Brain pericyte (primary cell): ENCODE results near the gene GARRE1.
"Not testable (repeated sequence)": the region's sequence is repeated elsewhere in the genome, so short reads cannot be mapped to it uniquely, and the experiment has no call there.

ENCODE experiments used
- DNase-seq: peaks from one replicate; pipeline ENCODE4 v3.0.0-alpha.2; 2012; ENCODE audit warnings: low read depth, low spot score

The GARRE1 gene

DNA sequence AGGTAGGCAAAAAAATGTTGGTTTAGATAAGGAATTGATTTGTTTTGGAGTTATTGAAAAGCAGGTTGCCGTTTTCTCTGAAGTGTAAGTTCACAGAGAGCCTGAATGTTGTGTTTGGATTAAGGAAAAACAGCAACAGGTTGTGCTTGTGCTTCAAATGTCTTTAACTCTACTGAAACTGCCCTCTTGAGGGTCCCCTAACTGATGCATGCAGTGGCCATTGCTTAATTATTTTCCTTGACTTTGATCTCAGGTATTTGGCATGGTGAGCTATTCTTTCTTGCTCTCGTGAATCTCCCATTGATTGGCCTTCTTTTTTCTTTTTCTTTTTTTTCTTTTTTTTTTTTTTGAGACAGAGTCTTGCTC, 3.2 kb downstream of the GARRE1 start:
- DNase-seq: no peak

DNA sequence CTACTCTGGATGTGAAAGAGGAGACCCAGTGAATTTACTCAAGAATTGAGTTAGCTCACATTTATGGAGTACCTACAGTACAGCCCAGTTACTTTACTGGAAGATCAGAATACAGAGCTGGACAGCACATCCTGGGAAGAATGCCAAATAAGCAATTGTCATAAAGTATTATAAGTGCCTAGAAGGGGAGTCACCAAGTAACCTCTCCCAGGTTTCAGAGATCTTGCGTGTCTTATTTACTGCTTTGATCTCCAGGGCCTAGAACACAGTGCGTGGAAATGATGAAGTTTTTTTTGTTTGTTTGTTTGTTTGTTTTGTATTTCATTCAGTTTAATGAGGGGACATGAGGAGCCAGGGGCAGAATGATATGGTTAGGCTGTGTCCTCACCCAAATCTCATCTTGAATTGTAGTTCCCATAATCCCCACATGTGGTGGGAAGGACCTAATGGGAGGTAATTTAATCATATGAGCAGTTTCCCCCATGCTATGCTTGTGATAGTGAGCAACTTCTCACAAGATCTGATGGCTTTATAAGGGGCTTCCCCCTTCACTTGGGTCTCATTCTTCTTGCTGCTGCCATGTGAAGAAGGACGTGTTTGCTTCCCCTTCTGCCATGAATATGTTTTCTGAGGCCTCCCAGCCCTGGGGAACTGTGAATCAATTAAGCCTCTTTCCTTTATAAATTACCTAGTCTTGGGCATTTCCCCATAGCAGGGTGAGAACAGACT, 5.2 kb downstream of the GARRE1 start:
- DNase-seq: no peak

DNA sequence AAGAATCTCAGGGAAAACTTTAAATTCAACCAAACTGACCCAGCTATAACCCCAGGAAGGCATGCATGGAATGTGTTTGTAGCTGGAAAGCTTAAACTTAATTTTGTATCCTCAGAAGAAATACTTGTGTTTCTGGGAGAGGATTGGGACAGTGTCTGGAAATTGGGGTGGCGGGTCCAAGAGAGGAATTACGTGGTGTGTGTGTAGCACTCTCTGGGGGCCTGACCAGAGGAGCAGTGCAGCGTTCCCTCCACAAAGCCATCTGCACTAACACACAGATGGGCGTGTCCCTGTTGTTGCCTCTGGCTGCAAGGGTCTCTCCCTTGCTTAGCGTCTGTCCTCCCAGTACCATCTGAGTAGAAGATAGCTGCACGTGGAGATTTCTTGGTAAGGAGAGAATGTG, 6.4 kb downstream of the GARRE1 start:
- no peak for DNase-seq

DNA sequence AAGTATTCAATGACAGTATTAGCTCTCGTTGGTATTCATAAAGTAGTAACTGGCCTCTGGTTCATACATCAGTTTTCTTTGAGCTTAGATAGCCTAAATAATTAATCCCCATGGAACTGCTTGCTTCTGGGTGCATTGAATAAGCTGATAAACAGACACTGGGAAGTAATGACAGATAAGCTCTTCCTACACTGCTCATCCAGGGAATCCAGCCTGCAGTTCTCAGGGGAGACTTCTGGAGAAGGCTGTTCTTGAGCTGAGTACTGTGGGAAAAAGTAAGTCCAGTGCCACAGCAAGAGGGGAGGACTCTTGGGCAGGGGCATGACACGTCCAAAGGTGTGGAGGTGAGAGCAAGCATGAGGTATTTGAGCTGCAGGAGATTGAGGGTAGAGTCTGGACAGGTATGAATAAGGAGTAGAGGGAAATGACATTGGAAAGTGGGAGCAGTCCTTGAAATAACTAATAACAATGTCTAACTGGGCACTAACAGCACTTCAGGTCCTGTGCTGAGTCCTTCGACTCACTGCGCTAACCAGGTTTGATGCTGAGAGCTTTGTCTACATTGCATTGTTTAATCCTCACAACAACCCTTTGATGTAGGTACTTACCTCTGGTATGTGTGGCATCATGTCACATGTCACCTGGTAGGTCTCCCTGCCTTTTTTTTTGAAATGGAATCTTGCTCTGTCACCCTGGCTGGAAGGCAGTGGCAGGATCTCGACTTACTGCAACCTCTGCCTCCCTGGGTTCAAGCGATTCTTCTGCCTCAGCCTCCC, 7.2 kb downstream of the GARRE1 start:
- DNase-seq: no peak

DNA sequence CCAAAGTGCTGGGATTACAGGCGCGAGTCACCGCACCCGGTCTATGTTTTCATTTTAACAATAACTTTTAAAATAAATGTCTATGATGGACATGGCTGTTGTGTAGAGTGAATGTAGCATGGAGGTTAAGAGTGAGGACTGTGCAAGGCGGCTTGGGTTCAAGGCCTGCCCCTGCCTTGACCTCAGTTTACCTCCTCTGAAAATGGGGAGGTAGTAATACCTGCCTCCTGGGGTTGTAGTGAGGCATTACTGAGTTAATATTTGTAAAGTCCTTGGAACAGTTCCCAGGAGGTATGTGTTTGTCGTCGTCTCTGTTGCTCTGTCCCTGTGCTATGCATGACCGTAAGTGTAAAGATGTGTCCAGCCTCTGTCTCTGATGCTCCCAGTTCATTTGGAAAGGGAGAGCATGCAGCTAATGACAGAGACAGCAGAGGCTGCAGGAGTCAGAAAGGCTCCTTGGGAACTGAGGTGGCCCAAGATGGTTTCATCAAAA, 9.4 kb downstream of the GARRE1 start:
- DNase-seq: no peak

DNA sequence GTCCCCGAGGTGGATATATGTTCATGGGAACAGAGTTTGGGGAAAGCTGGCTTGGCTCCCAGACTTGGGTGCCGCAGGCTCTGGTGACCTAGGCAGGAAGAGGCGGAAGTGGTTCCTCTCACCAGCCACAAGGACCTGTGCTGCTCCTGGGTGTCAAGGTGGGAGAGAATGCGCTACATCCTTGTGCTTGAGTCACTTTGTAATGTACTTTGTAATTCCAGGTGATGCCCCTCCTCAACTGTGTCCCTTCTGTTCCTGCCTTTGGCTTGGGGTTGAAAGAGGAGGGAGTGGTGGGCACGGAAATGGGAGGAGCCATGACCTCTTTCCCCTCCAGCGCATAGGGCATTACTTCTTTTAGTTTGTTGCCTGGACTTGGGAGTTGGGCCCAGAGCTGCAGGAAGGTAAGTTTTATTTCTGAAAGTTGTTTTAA, 10.9 kb downstream of the GARRE1 start:
- DNase-seq: no peak

DNA sequence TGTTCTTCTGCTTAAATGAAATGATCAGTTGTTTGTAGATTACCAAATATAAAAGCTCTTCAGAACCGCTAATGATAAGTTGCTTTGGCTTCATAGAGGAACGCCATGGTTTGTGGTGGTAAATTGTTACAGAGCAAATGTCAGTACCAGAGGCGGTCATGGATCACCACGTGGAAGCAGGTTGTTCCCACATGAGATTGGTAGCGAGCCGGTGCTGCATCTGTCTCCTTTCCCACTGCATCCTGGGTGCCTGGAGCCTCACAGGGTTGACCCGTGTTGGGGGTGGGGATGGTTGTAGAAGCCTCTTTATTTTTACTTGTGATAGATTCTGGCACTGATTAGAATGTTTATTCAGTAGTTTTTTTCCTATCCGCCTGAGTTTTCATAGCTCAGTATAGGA, 14.7 kb downstream of the GARRE1 start:
- DNase-seq: no peak

DNA sequence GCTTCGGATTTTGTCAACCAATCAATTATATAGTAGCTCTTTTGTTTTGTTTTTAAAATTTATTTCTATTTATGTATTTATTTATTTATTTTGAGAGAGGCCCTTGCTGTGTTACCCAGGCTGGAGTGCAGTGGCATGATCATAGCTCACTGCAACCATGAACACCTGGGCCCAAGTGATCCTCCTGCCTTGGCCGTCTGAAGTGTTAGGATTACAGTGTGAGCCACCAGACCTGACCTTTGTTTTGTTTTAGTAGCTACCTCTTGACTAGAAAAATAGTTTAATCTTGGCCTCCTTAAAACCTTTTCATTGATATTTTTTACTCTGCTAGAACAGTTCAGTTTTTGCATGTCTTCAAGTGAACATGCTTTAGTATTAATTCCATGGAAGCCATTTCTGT, 15.1 kb downstream of the GARRE1 start:
- DNase-seq: no peak

DNA sequence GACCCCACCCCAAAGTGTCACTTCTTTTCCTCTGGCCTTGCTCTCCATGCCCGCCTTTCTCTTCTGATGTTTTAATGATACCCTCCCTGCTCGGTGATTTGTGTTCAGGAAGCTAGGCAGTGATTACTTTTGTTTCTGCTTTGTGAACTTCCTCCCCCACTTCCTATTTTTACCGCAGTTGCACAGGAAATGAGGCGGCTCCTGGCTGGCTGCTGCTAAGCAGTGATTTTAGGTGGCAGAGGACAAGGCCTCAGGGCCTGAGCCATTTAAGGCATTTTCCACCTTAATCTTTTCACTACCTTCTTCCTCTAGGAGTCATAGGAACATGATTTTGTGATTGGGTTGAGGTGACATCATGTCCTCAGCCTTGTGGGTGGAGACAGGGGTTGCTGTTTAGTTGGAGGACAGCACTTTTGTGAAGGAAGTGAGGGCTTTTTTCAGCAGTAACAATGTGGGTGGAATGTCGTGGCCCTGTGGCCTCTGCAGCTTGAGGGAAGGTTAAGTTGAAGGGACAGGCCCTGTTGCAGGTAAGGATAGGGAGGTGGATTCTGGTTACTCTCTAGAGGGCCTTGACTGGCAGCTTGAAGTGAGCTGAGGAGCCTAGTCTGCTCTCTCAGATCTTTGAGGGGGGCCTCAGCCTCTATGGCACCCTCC, 15.7 kb downstream of the GARRE1 start:
- no peak for DNase-seq

DNA sequence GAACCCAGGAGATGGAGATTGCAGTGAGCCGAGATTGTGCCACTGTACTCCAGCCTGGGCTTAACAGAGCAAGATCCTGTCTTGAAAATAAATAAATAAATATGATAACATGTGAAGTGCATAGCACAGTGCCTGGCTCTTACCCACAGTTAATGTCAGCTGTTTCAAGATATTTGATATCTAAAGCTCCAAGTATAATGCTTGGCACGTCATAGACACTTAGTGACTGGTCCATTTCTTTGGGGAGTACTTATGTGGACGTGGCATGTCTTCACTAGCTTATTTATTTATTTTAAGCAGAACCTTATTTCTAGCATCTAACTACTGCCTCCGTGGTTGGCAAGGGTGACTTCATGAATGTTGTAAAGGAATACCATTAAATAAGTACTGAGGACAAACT, 18.8 kb downstream of the GARRE1 start:
- no peak for DNase-seq

DNA sequence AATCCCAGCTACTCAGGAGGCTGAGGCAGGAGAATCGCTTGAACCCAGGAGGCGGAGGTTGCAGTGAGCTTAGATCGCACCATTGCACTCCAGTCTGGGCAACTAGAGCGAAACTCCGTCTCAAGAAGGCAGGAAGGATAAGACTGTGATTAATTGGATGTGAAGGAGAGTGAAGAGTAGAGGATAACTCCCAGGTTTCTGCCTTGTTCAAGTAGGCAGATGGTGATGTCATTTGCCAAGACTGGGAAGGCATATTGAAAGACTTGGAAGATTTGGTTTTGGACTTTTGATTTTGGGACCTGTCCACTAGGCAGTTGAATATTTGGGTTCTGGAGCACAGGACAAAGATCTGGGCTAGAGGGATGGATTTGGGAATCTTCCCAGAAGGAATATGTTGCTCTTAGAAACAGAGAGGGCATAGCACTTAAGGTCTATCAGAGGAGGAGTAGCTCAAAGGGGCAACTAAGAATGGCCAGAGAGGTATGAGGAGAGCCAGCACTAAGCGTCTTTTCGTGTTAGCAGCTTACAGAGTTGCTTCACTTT, 20.0 kb downstream of the GARRE1 start:
- no peak for DNase-seq

DNA sequence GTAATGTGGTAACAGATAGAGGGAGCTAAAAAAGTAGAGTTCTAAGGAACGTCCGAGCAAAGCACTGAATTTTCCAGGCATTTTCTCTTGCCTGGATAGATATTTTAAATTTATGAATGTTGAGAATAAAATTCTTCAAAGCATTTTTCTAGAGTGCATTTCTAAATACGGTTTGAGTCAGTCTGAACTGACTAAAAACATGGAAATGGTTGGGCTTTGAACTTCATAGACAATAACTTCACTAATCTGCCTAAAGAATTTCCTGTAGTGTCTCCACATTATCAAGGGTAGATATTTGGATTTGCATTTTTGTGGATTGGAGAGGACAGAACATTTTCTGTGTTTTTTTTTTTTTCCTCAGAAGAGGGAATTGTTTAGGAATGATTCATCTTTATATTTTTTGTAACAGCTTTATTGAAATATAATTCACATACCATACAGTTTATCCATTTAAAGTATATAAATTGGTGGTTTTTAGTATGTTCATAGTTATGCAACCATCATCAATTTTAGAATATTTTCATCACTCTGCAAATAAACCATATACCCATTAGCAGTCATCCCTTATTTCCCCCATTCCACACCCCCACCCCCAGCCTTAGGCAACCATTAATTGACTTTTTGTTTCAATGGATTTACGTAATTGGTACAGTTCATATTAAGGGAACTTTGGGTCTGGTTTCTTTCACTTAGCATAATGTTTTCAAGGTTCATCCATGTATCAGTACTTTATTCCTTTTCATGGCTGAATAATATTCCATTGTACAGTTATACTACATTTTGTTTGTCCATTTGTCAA, 20.7 kb downstream of the GARRE1 start:
- DNase-seq: peak; percentile 10

DNA sequence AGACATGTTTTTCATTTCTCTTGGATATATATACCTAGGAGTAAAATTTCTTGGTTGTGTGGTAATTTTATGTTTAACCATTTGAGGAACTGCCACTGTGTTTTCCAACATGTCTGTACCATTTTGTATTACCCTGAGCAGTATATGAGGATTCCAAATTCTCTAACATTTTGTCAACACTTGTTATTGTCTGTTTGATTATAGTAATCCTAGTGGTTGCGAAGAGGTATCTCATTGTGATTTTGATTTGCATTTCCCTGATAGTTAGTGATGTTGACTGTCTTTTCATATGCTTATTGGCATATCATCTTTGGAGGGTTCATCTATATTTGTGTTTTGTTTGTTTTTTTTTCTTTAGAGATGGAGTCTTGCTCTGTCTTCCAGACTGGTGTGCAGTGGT, 21.4 kb downstream of the GARRE1 start:
- DNase-seq: no peak

DNA sequence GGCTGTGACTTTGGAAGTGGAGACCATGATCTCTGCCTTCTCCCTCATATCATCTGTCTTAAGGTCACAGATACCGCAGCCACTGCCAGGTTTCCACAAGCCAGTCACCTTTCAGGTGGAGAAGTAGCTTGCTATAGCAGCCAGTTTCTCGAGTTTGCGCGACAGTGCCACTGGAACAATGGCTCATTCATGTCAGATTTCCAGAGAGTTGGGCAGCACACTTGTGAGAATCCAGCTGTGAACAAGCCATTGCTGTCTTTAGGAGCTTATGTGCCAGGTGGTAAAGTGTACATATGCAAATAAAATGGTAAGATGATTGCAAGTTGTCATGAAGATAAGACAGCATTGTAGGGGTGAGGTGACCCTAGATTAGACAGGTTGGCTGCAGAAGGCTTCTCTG, 22.3 kb downstream of the GARRE1 start:
- DNase-seq: no peak

DNA sequence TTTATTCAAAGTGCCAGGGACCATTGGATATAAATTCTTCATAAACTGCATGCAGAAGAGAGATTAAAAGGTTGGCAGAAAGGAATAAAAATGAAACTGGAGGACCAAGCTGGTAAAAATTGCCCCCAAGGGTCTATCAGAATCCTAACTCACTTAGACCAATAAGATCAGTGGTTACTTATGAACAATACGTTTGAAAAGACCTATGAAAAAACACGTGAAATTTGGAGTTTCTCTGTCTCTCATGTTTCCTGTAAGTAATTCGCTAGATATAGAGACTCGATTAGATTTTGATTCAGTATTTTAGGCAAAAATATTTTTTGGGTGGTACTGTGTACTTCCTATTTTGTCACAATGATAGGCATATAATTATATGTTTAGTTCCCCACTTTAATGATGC, 22.9 kb downstream of the GARRE1 start:
- no peak for DNase-seq

DNA sequence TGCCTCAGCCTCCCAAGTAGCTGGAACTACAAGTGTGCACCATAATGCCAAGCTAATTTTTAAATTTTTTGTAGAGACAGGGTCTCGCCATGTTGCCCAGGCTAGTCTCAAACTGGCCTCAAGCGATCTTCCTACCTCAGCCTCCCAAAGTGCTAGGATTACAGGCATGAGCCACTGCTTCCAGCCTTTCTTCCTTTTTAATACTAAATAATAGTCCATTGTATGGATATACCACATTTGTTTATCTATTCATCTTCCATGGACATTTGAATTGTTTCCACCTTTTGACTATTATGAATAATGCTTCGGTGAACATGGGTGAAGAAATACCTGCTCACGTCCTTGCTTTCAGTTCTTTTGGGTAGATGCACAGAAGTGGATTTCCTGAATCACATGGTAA, 24.4 kb downstream of the GARRE1 start:
- no peak for DNase-seq

DNA sequence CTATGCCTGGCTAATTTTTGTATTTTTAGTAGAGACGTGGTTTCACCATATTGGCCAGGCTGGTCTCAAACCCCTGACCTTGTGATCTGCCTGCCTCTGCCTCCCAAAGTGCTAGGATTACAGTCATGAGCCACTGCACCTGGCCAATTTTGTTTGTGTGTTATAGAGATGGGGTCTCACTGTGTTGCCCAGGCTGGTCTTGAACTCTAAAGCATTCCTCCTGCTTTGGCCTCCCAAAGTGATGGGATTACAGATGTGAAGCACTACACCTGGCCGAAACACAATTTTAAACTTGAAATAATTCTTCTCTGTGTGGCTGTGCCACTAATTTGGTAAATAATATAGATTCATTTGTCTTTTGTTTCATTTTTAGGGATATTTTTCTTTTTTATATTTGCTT, 27.1 kb downstream of the GARRE1 start:
- DNase-seq: not testable (repeated sequence)

DNA sequence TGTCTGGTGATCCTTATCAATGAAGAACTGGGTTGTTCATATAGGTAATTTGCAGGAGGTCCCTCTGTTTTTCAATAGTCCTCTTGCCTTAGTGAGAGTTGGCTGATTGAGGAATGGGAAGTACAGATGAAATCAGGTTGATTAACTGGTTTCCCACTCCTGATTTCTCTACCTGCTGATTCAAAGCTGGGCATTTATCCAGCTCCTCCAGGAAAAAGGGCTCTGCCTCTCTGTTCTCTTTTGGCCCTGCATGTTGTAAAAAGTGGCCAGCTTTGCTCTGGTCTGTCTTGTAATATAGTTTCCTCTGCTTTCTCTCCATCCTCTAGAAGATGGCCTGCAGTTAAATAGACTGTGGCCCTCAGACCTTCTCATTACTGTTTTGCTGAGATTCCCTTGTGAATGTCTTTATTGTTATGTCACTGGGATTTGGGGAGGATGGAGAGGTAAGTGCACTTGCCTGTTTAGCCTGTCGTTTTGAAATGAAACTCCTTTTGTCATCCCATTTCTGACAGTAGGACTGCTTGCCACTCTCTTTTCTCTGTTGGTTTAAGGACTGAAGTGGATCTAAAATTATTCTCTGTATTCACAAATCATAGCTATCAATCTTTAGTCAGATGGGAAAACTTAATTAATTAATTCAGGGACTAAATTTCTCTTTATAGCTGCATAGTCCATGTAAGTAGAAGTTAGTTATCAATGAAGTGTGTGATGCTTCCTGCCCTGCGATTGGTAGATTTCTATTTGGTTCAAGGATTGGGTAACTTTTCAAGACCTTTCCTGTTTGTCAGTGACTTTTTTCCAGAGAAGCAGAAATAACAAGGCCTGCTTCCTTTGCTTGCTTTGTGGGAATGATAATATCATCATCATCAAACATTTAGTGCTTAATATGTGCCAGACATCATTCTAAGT, 28.5 kb downstream of the GARRE1 start:
- no peak for DNase-seq

DNA sequence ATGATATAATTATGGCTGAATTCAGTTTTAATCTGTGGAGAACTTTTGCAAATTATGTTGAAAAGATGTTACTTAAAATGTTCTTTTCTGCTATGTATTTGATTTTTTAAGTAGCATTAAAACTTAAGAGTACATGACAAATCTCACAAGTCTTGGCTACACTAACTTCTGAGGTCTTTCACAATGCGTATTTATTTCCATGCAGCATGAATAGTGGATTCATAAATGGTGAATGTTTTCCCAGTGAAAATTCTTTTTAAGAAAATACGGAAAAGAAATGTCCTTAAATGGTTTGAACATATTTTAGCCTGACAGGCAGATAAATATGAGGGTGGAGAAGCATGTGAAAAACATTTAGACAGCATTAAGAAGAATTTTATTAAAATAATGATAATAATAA, 30.2 kb downstream of the GARRE1 start:
- no peak for DNase-seq

DNA sequence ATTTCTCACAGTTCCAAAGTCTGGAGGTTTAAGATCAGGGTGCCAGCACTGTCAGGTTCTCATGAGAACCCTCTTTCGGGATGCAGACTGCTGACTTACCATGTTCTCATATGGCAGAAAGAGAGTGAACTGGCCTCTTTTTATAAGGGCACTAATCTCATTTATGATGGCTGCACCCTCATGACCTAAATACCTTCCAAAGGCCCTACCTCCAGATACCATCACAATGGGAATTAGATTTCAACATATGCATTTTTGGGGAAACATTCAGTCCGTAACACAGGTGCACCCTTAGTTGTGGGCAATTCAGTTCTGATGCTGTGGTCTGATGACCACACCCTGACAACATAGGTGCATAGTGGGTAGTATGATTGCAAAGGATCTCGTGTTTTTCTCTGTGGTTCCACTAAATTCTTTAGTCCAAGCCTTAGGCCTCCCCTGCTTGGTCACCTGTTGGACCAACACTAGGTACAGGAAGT, 33.3 kb downstream of the GARRE1 start:
- DNase-seq: no peak
